ENCODE results near the gene ETV2.

The ETV2 gene

DNA sequence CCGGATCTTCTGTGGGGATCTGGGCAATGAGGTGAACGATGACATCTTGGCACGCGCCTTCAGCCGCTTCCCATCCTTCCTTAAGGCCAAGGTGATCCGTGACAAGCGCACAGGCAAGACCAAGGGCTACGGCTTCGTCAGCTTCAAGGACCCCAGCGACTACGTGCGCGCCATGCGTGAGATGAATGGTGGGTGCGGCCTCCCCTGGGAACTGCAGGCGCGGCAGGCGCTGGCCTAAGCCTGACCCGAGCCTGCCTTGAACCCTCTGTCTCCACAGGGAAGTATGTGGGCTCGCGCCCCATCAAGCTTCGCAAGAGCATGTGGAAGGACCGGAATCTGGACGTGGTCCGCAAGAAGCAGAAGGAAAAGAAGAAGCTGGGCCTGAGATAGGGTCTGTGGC, 4.4 kb upstream of the ETV2 start:
- no peak for TF ChIP-seq Cebpa-rat (IDR thresholded peaks at IDR 0.05)
- H3K27me3 ChIP-seq, result no peaks in the 10 kb centered on the region
- peaks cover 10 to 15% (median 13%) of the 10 kb centered on the region in 10 experiments for H3K4me1 ChIP-seq
- H4K20me1 ChIP-seq, result peaks cover 0 to 31% (median 0%) of the 10 kb centered on the region in 11 experiments; a peak in 6 of 22 replicates
- no peak overlapping the region for H3K4me2 ChIP-seq
- no peak overlapping the region for H3K27ac ChIP-seq
- H3K9me3 ChIP-seq (replicated peaks in 1 of 11), result no peaks in the 10 kb centered on the region
- H3K9ac ChIP-seq, result no peak overlapping the region
- peaks cover 63 to 64% (median 64%) of the 10 kb centered on the region in 11 experiments for H3K36me3 ChIP-seq
- no peak overlapping the region for H3K4me3 ChIP-seq

DNA sequence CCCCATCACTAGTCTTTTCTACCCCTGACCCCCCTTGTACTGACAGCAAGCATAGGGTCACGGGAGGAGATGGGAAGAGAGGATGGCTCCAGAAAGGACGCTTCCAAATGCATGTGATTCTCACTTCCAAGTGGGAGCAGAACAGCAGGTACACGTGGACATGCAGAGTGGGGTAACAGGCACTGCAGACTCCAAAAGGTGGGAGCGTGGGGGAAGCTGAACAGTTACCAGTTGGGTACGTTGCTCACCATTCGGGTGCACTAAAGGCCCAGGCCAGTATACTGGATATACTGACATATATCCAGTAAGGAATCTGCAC, 2.3 kb upstream of the ETV2 start:
- H3K4me2 ChIP-seq, result no peak overlapping the region
- peaks cover 0 to 13% (median 0%) of the 10 kb centered on the region in 11 experiments; a peak in 4 of 22 replicates for H4K20me1 ChIP-seq
- H3K9me3 ChIP-seq (replicated peaks in 1 of 11), result no peaks in the 10 kb centered on the region
- no peak overlapping the region for H3K4me3 ChIP-seq
- TF ChIP-seq Cebpa-rat (IDR thresholded peaks at IDR 0.05), result no peak
- H3K4me1 ChIP-seq, result peaks cover 20 to 33% (median 31%) of the 10 kb centered on the region in 10 experiments
- no peak overlapping the region for H3K27ac ChIP-seq
- no peaks in the 10 kb centered on the region for H3K27me3 ChIP-seq
- no peak overlapping the region for H3K9ac ChIP-seq
- peaks cover 42 to 43% (median 42%) of the 10 kb centered on the region in 11 experiments for H3K36me3 ChIP-seq

DNA sequence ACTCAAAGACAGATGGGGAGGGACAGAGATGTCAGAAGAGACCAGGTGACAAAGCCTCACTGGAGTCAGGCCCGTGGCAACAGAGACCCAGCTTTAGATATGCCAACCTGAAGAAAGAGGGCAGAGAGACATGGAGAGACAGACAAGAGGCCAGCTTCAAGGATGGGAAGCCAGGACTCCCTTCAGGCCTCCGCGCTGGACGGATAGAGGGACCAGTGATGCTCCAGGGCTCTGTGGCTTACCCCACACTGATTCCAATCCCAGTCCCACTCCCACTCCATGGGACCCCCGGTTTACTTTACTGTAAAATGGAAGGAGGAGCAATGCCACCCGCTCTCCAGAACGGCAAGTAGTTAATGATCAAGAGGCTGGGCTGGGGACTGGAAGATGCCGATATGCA, 1.7 kb upstream of the ETV2 start:
- no peak for TF ChIP-seq Cebpa-rat (IDR thresholded peaks at IDR 0.05)
- no peak overlapping the region for H3K9ac ChIP-seq
- no peak overlapping the region for H3K4me3 ChIP-seq
- H3K9me3 ChIP-seq (replicated peaks in 1 of 11), result no peaks in the 10 kb centered on the region
- no peak overlapping the region for H3K4me2 ChIP-seq
- peaks cover 0 to 13% (median 0%) of the 10 kb centered on the region in 11 experiments; a peak in 4 of 22 replicates for H4K20me1 ChIP-seq
- no peak overlapping the region for H3K27ac ChIP-seq
- H3K36me3 ChIP-seq, result peaks cover 36 to 37% (median 37%) of the 10 kb centered on the region in 11 experiments
- H3K4me1 ChIP-seq, result peaks cover 24 to 39% (median 36%) of the 10 kb centered on the region in 10 experiments
- H3K27me3 ChIP-seq, result no peaks in the 10 kb centered on the region

DNA sequence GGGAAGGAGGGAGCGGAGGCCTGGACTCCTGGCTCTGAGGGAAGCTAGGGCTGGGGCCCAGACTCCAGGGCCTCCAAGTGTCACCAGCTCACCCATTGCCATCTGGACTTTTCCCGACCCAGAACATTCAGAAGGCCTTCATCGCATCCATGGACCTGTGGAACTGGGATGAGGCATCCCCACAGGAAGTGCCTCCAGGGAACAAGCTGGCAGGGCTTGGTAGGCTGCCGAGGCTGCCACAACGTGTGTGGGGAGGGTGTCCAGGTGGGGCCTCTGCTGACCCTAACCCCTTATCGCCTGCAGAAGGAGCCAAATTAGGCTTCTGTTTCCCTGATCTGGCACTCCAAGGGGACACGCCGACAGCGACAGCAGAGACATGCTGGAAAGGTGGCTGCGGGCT, 767 bp downstream of the ETV2 start:
- Histone ChIP-seq H3K4me2 (peak overlapping the region; percentile 85 to 100 (median 91)), H3K9ac (peak overlapping the region in 4 of 11 experiments; percentile 0 to 82 (median 24); a peak in 6 of 22 replicates), H3K4me3 (no peak overlapping the region), H3K36me3 (peaks cover 11 to 13% (median 12%) of the 10 kb centered on the region in 11 experiments), H3K27me3 (no peaks in the 10 kb centered on the region), H3K4me1 (peaks cover 47 to 63% (median 54%) of the 10 kb centered on the region in 10 experiments), H3K27ac (peak overlapping the region in 6 of 11 experiments; percentile 23 to 57 (median 48); a peak in 8 of 22 replicates), H4K20me1 (peaks cover 0 to 3% (median 0%) of the 10 kb centered on the region in 11 experiments; a peak in 1 of 22 replicates), H3K9me3 (replicated peaks in 1 of 11) (no peaks in the 10 kb centered on the region)
- no peak for TF ChIP-seq Cebpa-rat (IDR thresholded peaks at IDR 0.05)

DNA sequence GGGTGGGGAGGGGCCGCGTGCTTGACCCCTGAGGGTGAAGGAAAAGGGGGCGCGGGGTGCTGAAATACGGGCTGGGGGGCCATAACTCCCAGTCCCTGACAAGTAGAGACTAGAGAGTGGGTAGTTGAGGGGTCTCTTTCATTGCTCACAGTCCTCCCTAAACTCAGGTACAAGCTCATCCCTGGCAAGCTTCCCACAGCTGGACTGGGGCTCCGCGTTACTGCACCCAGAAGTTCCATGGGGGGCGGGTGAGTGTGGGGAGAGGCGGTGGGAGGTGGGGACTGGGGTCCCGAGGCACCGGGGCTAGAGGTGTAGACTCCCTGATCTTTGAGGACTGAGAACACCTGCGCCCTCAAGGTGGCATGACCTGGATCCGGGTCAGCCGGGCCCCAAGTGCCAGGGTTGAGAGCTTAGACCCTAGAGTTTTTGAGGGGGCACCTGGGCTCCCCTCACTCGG, 1.3 kb downstream of the ETV2 start:
- TF ChIP-seq Cebpa-rat (IDR thresholded peaks at IDR 0.05), result no peak
- no peaks in the 10 kb centered on the region for H4K20me1 ChIP-seq
- H3K4me3 ChIP-seq, result peak overlapping the region; percentile 54 to 75 (median 65)
- no peaks in the 10 kb centered on the region for H3K27me3 ChIP-seq
- peak overlapping the region; percentile 85 to 100 (median 91) for H3K4me2 ChIP-seq
- H3K36me3 ChIP-seq, result peaks cover 6 to 8% (median 7%) of the 10 kb centered on the region in 11 experiments
- H3K9me3 ChIP-seq (replicated peaks in 1 of 11), result no peaks in the 10 kb centered on the region
- peaks cover 51 to 68% (median 59%) of the 10 kb centered on the region in 10 experiments for H3K4me1 ChIP-seq
- peak overlapping the region; percentile 66 to 84 (median 80); a peak in 21 of 22 replicates for H3K9ac ChIP-seq
- H3K27ac ChIP-seq, result peak overlapping the region; percentile 50 to 86 (median 79); a peak in 21 of 22 replicates

DNA sequence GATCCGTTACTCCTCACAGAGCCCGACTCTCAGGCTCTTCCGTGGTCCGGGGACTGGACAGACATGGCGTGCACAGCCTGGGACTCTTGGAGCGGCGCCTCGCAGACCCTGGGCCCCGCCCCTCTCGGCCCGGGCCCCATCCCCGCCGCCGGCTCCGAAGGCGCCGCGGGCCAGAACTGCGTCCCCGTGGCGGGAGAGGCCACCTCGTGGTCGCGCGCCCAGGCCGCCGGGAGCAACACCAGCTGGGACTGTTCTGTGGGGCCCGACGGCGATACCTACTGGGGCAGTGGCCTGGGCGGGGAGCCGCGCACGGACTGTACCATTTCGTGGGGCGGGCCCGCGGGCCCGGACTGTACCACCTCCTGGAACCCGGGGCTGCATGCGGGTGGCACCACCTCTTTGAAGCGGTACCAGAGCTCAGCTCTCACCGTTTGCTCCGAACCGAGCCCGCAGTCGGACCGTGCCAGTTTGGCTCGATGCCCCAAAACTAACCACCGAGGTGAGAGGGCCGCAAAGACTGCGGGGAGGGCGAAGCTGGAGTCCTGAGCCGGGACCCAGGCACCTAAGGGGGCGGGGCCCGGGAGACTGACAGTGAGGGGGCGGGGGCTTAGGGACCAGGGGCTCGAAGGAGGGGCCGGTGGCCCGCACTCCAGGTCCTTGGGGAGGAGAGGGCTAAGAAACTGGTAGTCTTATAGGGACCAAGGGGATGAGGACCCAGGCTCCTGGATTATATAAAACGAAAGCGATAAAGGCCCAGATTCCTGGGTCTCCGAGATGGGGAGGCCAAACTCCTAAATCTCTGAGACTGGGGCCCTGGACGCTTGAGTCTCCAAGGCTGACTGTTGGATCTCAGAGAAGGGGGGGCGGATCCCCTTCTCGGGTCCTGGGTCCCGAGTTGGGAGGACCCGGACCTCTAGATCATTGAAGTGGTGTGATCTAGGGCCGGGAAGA, 2.0 kb downstream of the ETV2 start:
- peaks cover 51 to 70% (median 60%) of the 10 kb centered on the region in 10 experiments for H3K4me1 ChIP-seq
- peak overlapping the region; percentile 54 to 75 (median 65) for H3K4me3 ChIP-seq
- H3K27me3 ChIP-seq, result no peaks in the 10 kb centered on the region
- no peaks in the 10 kb centered on the region for H3K9me3 ChIP-seq (replicated peaks in 1 of 11)
- peak overlapping the region; percentile 66 to 84 (median 80); a peak in 21 of 22 replicates for H3K9ac ChIP-seq
- no peak for TF ChIP-seq Cebpa-rat (IDR thresholded peaks at IDR 0.05)
- H4K20me1 ChIP-seq, result peaks cover 0 to under 1% (median 0%) of the 10 kb centered on the region in 11 experiments; a peak in 1 of 22 replicates
- peaks cover 0 to under 1% (median 0%) of the 10 kb centered on the region in 11 experiments; a peak in 3 of 22 replicates for H3K36me3 ChIP-seq
- H3K27ac ChIP-seq, result peak overlapping the region; percentile 50 to 86 (median 79); a peak in 21 of 22 replicates
- peak overlapping the region; percentile 85 to 100 (median 91) for H3K4me2 ChIP-seq

DNA sequence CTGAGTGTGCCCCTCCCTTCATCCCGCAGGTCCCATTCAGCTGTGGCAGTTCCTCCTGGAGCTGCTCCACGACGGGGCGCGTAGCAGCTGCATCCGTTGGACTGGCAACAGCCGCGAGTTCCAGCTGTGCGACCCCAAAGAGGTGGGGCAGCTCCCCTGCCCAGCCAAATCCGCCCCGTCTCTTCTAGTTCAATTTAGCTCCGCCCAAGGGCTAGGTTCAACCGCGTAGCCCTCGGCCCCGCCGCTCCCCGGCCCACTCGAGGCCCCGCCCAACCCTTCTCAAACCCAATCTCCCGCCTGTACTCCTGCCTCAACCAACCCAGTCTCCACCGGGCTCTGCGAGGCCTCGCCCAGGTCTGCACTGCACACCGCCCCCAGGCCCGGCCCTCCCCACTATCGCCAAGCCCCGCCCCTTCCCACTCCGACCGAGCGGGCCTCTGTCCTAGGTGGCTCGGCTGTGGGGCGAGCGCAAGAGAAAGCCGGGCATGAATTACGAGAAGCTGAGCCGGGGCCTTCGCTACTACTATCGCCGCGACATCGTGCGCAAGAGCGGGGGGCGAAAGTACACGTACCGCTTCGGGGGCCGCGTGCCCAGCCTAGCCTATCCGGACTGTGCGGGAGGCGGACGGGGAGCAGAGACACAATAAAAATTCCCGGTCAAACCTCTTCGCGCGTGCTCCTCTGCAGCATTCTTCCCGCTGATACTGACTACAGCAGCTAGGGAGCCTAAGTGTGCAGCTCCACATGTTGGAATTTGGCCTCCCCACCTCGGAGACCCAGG, 2.9 kb downstream of the ETV2 start:
- Histone ChIP-seq H4K20me1 (peaks cover 0 to 9% (median 0%) of the 10 kb centered on the region in 11 experiments; a peak in 5 of 22 replicates), H3K27me3 (no peaks in the 10 kb centered on the region), H3K9ac (peak overlapping the region; percentile 66 to 84 (median 80); a peak in 21 of 22 replicates), H3K4me2 (peak overlapping the region; percentile 85 to 100 (median 91)), H3K4me3 (peak overlapping the region; percentile 54 to 75 (median 65)), H3K4me1 (peaks cover 58 to 76% (median 68%) of the 10 kb centered on the region in 10 experiments), H3K9me3 (replicated peaks in 1 of 11) (no peaks in the 10 kb centered on the region), H3K36me3 (0 out of 22 replicates have a peak, but pooled peaks cover 0 to 2% (median 0%) of the 10 kb centered on the region in 11 experiments), H3K27ac (peak overlapping the region; percentile 10 to 86 (median 79); a peak in 20 of 22 replicates)
- TF ChIP-seq Cebpa-rat (IDR thresholded peaks at IDR 0.05), result no peak

DNA sequence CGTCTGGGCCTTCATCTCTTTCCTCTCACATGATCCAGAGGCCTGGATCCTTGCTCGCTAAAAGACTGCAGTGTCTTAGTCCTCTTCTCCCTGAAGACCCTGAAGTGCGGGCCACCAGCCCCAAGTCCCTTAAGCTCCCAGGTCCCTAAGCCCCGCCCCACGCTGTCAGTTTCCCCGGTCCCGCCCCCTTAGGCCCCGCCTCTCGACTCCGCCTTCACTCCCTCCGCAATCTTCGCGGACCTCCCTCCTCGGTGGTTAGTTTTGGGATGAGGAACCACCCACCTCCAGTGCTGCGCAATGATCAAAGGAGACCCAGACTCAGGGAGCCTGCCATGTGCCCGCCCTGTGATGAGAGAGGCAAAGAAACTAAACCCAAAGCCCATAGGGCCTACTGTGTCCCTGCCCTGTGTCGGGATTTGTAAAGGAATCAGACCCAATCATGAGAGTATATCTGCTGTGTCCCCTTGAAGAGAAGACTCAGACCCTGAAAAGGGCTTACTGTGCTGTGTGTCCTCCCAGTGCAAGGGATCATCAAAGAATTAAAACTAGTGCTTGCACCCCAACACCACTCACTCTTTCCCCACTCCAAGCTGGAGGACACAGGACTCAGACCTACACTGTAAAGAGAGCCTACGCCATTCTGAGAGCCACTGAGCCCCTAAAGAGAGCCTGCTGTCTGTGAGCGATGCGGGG, 3.6 kb downstream of the ETV2 start:
- H3K9ac ChIP-seq, result peak overlapping the region; percentile 4 to 84 (median 80); a peak in 18 of 22 replicates
- peak overlapping the region in 10 of 11 experiments; percentile 31 to 86 (median 80); a peak in 19 of 22 replicates for H3K27ac ChIP-seq
- H3K4me1 ChIP-seq, result peaks cover 66 to 84% (median 75%) of the 10 kb centered on the region in 10 experiments
- peaks cover 0 to 13% (median 4%) of the 10 kb centered on the region in 11 experiments; a peak in 13 of 22 replicates for H4K20me1 ChIP-seq
- no peaks in the 10 kb centered on the region for H3K9me3 ChIP-seq (replicated peaks in 1 of 11)
- H3K27me3 ChIP-seq, result no peaks in the 10 kb centered on the region
- no peak for TF ChIP-seq Cebpa-rat (IDR thresholded peaks at IDR 0.05)
- H3K4me3 ChIP-seq, result peak overlapping the region; percentile 54 to 75 (median 65)
- peaks cover 2 to 9% (median 6%) of the 10 kb centered on the region in 11 experiments; a peak in 11 of 22 replicates for H3K36me3 ChIP-seq
- peak overlapping the region; percentile 85 to 100 (median 91) for H3K4me2 ChIP-seq

Measured in BLaER1 treated with 17β-estradiol and CSF1 and Interleukin-3, amounts not matched to agents 10 nM and 100 nM (cell line).